HG03432 (cell line): Measurements from ENCODE around the gene CDC25A.

Experiments
- ATAC-seq: cut with Tn5 transposase; IDR thresholded peaks from one replicate; pipeline ENCODE4 v1.9.1; 2021; ENCODE audit warnings: mild to moderate bottlenecking, moderate library complexity; ENCODE audit not compliant: unreplicated experiment

Gene CDC25A

GRCh38 chr3:48142316-48142870, 45.8 kb downstream of the CDC25A start:
- ATAC-seq, result no peak

- ATAC-seq, result no peak
Observed at GRCh38 chr3:48141604-48142137, 46.5 kb downstream of the CDC25A start.

- no peak for ATAC-seq
Observed at GRCh38 chr3:48140936-48141603, 47.1 kb downstream of the CDC25A start.

- ATAC-seq, result no peak
Observed at GRCh38 chr3:48140336-48140757, 47.9 kb downstream of the CDC25A start.

- no peak for ATAC-seq
Observed at GRCh38 chr3:48137425-48137999, 50.7 kb downstream of the CDC25A start.

GRCh38 chr3:48135552-48136495, 52.4 kb downstream of the CDC25A start:
- ATAC-seq, result no peak

GRCh38 chr3:48130321-48130904, 57.8 kb downstream of the CDC25A start:
- no peak for ATAC-seq

- no peak for ATAC-seq
Observed at GRCh38 chr3:48129921-48130320, 58.3 kb downstream of the CDC25A start.

- no peak for ATAC-seq
Observed at GRCh38 chr3:48128774-48129173, 59.4 kb downstream of the CDC25A start.

- no peak for ATAC-seq
Observed at GRCh38 chr3:48125886-48126622, 62.2 kb downstream of the CDC25A start.

GRCh38 chr3:48125013-48125705, 63.1 kb downstream of the CDC25A start:
- ATAC-seq, result no peak

GRCh38 chr3:48123346-48123745, 64.9 kb downstream of the CDC25A start:
- no peak for ATAC-seq

- ATAC-seq, result no peak
Observed at GRCh38 chr3:48122504-48122903, 65.7 kb downstream of the CDC25A start.

- no peak for ATAC-seq
Observed at GRCh38 chr3:48120223-48120622, 68.0 kb downstream of the CDC25A start.

GRCh38 chr3:48119505-48120193, 68.6 kb downstream of the CDC25A start:
- no peak for ATAC-seq

- ATAC-seq, result no peak
Observed at GRCh38 chr3:48118928-48119327, 69.3 kb downstream of the CDC25A start.

GRCh38 chr3:48118322-48118721, 69.9 kb downstream of the CDC25A start:
- ATAC-seq, result no peak

- ATAC-seq, result peak; percentile 32
Observed at GRCh38 chr3:48112813-48113212, 75.4 kb downstream of the CDC25A start.
